Measurements from ENCODE around the gene TSGA10IP.

The TSGA10IP gene

DNA sequence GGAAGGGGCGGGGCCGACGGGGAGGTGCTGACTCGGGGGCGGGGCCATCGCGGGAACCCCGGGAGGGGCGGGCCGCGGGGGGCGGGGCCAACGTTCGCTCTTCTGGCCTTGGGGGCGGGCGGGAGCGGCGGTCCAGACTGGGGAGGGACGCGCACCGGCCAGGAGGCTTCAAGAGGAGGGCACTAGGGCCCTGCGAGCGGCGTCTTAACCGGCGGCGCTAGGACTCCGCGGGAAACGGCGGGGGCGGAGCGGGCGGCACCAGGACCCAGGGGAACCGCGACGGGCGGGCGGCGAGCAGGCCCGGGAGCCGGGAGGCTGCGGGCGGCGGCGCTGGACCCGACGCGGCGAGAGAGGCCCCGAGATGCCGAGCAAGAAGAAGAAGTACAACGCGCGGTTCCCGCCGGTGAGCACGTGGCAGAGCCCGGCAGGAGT lies 26.1 kb upstream of the TSGA10IP start, which contains the start of gene DRAP1:
TSS of gene DRAP1 (plus strand) at position 286 of the 432 bp plus-strand sequence. CDS start at position 362, 76 bp downstream.
- no CpG with 5 or more reads among the region's 59 CpGs for WGBS (ENCODE audit: extremely low coverage, insufficient coverage, insufficient read length)
- Histone ChIP-seq H3K14ac (ENCODE audit: low read length) (peak within 1 kb of the TSS; percentile 98), H4K8ac (ENCODE audit: low read depth, low read length) (peak within 1 kb of the TSS; percentile 93), H3K79me1 (ENCODE audit: low read length) (peaks cover 19% of the 10 kb centered on the region), H4K91ac (ENCODE audit: low read depth, low read length) (peak within 1 kb of the TSS; percentile 95), H3K79me2 (ENCODE audit: control insufficient read depth, insufficient read depth, low read length, poor library complexity) (peaks cover 10% of the 10 kb centered on the region), H3K4me2 (ENCODE audit: low read length) (peak within 1 kb of the TSS; percentile 77), H3K4ac (ENCODE audit: low read depth, low read length) (peak within 1 kb of the TSS; percentile 88), H3K23ac (ENCODE audit: low read length) (no peak within 1 kb of the TSS), H3K9me3 (ENCODE audit: insufficient read depth, low read depth, low read length) (peaks cover 2% of the 10 kb centered on the region), H3K4me1 (ENCODE audit: control insufficient read depth in 1 of 2, insufficient read depth in 2 of 2, low read length in 2 of 2) (peaks cover 39 to 43% of the 10 kb centered on the region in 2 experiments), H2BK120ac (ENCODE audit: insufficient read depth, low read length, poor library complexity) (peak within 1 kb of the TSS; percentile 93), H3K9ac (ENCODE audit: low read length) (peak within 1 kb of the TSS; percentile 96), H2BK12ac (ENCODE audit: low read length) (peak within 1 kb of the TSS; percentile 32), H3K36me3 (ENCODE audit: control insufficient read depth in 1 of 2, insufficient read depth in 2 of 2, low read length in 2 of 2) (peaks cover 26 to 31% of the 10 kb centered on the region in 2 experiments), H3K18ac (ENCODE audit: low read length) (peak within 1 kb of the TSS; percentile 99), H2AK5ac (ENCODE audit: low read length) (peak within 1 kb of the TSS; percentile 96), H4K12ac (ENCODE audit: low read depth, low read length) (peak within 1 kb of the TSS; percentile 95), H3K4me3 (ENCODE audit: low read depth, low read length) (peak within 1 kb of the TSS; percentile 92), H2BK5ac (ENCODE audit: low read depth, low read length, poor library complexity) (peak within 1 kb of the TSS; percentile 81), H3K27ac (ENCODE audit: low read depth, low read length) (peak within 1 kb of the TSS; percentile 71), H3K27me3 (ENCODE audit: insufficient read depth, low read length) (no peaks in the 10 kb centered on the region), H2AFZ (ENCODE audit: insufficient read depth, low read length, poor library complexity) (peak within 1 kb of the TSS; percentile 56)
- peak; percentile 98 to 99 for DNase-seq

DNA sequence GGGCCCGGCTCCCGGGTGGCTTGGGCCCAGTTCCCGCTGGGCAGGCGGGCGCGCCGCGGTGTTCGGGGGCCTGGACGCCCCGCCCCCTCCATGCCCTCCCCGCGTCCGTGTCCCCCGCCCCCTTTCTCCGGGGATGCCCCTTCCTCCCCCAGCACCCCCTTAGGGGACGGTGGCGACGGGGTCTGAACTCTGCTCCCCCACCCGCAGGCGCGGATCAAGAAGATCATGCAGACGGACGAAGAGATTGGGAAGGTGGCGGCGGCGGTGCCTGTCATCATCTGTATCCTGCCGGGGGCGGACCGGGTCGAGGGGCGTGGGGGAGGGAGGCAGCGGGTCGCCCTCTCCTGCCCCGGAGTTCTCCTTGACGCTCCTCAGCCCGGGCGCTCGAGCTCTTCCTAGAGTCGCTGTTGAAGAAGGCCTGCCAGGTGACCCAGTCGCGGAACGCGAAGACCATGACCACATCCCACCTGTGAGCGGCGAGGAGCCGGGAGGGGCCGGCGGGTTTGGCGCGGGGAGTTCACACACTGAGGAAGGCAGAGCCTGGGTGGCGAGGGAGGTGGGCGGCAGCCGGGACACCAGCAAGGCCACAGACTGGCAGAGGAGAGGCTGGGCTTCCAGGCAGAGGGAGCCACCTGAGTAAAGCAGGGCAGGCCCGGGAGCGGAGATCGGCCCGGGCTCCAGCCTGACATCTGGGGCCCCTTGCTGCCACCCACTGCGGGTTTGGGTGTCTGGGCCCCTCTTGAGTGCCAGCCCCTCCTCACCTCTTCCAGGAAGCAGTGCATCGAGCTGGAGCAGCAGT lies 25.5 kb upstream of the TSGA10IP start:
- Histone ChIP-seq H3K27me3 (ENCODE audit: insufficient read depth, low read length) (no peaks in the 10 kb centered on the region), H2BK120ac (ENCODE audit: insufficient read depth, low read length, poor library complexity) (peak overlapping the region; percentile 65), H2AK5ac (ENCODE audit: low read length) (no peak overlapping the region), H3K14ac (ENCODE audit: low read length) (peak overlapping the region; percentile 71), H3K27ac (ENCODE audit: low read depth, low read length) (peak overlapping the region; percentile 35), H3K4me3 (ENCODE audit: low read depth, low read length) (peak overlapping the region; percentile 92), H3K23ac (ENCODE audit: low read length) (no peak overlapping the region), H3K79me1 (ENCODE audit: low read length) (peaks cover 19% of the 10 kb centered on the region), H3K79me2 (ENCODE audit: control insufficient read depth, insufficient read depth, low read length, poor library complexity) (peaks cover 10% of the 10 kb centered on the region), H4K8ac (ENCODE audit: low read depth, low read length) (peak overlapping the region; percentile 78), H3K4me2 (ENCODE audit: low read length) (peak overlapping the region; percentile 73), H3K4ac (ENCODE audit: low read depth, low read length) (peak overlapping the region; percentile 58), H4K91ac (ENCODE audit: low read depth, low read length) (peak overlapping the region; percentile 78), H3K18ac (ENCODE audit: low read length) (peak overlapping the region; percentile 84), H3K36me3 (ENCODE audit: control insufficient read depth in 1 of 2, insufficient read depth in 2 of 2, low read length in 2 of 2) (peaks cover 26 to 31% of the 10 kb centered on the region in 2 experiments), H3K9me3 (ENCODE audit: insufficient read depth, low read depth, low read length) (peaks cover 2% of the 10 kb centered on the region), H2BK12ac (ENCODE audit: low read length) (no peak overlapping the region), H3K9ac (ENCODE audit: low read length) (peak overlapping the region; percentile 82), H3K4me1 (ENCODE audit: control insufficient read depth in 1 of 2, insufficient read depth in 2 of 2, low read length in 2 of 2) (peaks cover 38 to 42% of the 10 kb centered on the region in 2 experiments), H2BK5ac (ENCODE audit: low read depth, low read length, poor library complexity) (peak overlapping the region; percentile 33), H2AFZ (ENCODE audit: insufficient read depth, low read length, poor library complexity) (peak overlapping the region; percentile 0), H4K12ac (ENCODE audit: low read depth, low read length) (no peak overlapping the region)
- no CpG with 5 or more reads among the region's 60 CpGs for WGBS (ENCODE audit: extremely low coverage, insufficient coverage, insufficient read length)
- peak in 1 of 2 donors; percentile 36 for DNase-seq

DNA sequence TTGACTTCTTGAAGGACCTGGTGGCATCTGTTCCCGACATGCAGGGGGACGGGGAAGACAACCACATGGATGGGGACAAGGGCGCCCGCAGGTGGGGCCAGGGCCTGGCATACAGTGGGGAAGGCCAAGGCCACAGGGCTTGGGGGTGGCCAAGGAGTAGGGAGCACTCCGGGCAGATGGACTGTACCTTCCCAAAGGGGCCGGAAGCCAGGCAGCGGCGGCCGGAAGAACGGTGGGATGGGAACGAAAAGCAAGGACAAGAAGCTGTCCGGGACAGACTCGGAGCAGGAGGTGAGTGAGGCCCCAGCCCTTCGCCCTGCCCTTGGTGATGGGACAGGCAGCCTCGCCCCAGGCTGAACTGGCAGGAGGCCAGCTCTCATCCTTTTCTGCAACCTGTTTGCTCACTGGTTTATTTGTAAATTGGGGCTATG lies 24.9 kb upstream of the TSGA10IP start:
- H3K27ac ChIP-seq (ENCODE audit: low read depth, low read length), result no peak overlapping the region
- DNase-seq, result no peak
- peak overlapping the region; percentile 92 for H3K4me3 ChIP-seq (ENCODE audit: low read depth, low read length)
- H3K4me1 ChIP-seq (ENCODE audit: control insufficient read depth in 1 of 2, insufficient read depth in 2 of 2, low read length in 2 of 2), result peaks cover 32 to 36% of the 10 kb centered on the region in 2 experiments
- H3K14ac ChIP-seq (ENCODE audit: low read length), result peak overlapping the region; percentile 35
- no peak overlapping the region for H2AFZ ChIP-seq (ENCODE audit: insufficient read depth, low read length, poor library complexity)
- no peak overlapping the region for H4K12ac ChIP-seq (ENCODE audit: low read depth, low read length)
- no peak overlapping the region for H4K91ac ChIP-seq (ENCODE audit: low read depth, low read length)
- peaks cover 2% of the 10 kb centered on the region for H3K9me3 ChIP-seq (ENCODE audit: insufficient read depth, low read depth, low read length)
- H3K79me1 ChIP-seq (ENCODE audit: low read length), result peaks cover 15% of the 10 kb centered on the region
- peaks cover 10% of the 10 kb centered on the region for H3K79me2 ChIP-seq (ENCODE audit: control insufficient read depth, insufficient read depth, low read length, poor library complexity)
- H2AK5ac ChIP-seq (ENCODE audit: low read length), result no peak overlapping the region
- H2BK5ac ChIP-seq (ENCODE audit: low read depth, low read length, poor library complexity), result no peak overlapping the region
- no peak overlapping the region for H2BK120ac ChIP-seq (ENCODE audit: insufficient read depth, low read length, poor library complexity)
- H2BK12ac ChIP-seq (ENCODE audit: low read length), result no peak overlapping the region
- peaks cover 26 to 31% of the 10 kb centered on the region in 2 experiments for H3K36me3 ChIP-seq (ENCODE audit: control insufficient read depth in 1 of 2, insufficient read depth in 2 of 2, low read length in 2 of 2)
- H3K4ac ChIP-seq (ENCODE audit: low read depth, low read length), result no peak overlapping the region
- H3K27me3 ChIP-seq (ENCODE audit: insufficient read depth, low read length), result no peaks in the 10 kb centered on the region
- no peak overlapping the region for H3K23ac ChIP-seq (ENCODE audit: low read length)
- H4K8ac ChIP-seq (ENCODE audit: low read depth, low read length), result no peak overlapping the region
- WGBS (ENCODE audit: extremely low coverage, insufficient coverage, insufficient read length), result no CpG with 5 or more reads among the region's 15 CpGs
- peak overlapping the region; percentile 73 for H3K4me2 ChIP-seq (ENCODE audit: low read length)
- peak overlapping the region; percentile 11 for H3K18ac ChIP-seq (ENCODE audit: low read length)
- peak overlapping the region; percentile 18 for H3K9ac ChIP-seq (ENCODE audit: low read length)

DNA sequence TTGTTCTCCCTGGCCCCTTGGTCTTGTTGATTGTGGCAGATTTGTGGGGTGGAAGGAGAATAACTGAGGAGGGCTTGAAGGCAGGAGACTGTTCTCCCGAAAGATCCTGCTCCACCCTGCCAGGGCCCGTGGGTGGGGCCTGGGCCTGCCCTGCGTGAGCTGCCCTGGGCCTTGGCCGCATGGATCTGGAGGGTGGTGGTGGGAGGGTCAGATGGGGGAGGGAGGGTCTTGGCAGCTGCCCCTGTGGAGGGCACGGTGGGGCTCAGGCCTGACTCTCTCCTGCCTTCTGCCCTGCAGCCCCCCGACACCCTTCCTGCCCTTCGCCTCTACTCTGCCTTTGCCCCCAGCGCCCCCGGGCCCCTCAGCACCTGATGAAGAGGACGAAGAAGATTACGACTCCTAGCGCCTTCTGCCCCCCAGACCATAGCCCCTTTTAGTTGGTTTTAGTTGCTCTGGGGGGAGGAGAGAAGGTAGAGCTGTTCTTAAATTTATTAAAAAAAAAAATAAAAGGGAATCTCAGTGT lies 24.2 kb upstream of the TSGA10IP start:
- no peak overlapping the region for H4K8ac ChIP-seq (ENCODE audit: low read depth, low read length)
- no peak overlapping the region for H3K4ac ChIP-seq (ENCODE audit: low read depth, low read length)
- no peak overlapping the region for H3K4me3 ChIP-seq (ENCODE audit: low read depth, low read length)
- no peak overlapping the region for H3K4me2 ChIP-seq (ENCODE audit: low read length)
- H3K9ac ChIP-seq (ENCODE audit: low read length), result no peak overlapping the region
- H4K12ac ChIP-seq (ENCODE audit: low read depth, low read length), result no peak overlapping the region
- H3K27me3 ChIP-seq (ENCODE audit: insufficient read depth, low read length), result no peaks in the 10 kb centered on the region
- H2AK5ac ChIP-seq (ENCODE audit: low read length), result no peak overlapping the region
- peaks cover 26 to 29% of the 10 kb centered on the region in 2 experiments for H3K4me1 ChIP-seq (ENCODE audit: control insufficient read depth in 1 of 2, insufficient read depth in 2 of 2, low read length in 2 of 2)
- H3K79me1 ChIP-seq (ENCODE audit: low read length), result peaks cover 9% of the 10 kb centered on the region
- DNase-seq, result no peak
- WGBS (ENCODE audit: extremely low coverage, insufficient coverage, insufficient read length), result no CpG with 5 or more reads among the region's 12 CpGs
- no peak overlapping the region for H2BK5ac ChIP-seq (ENCODE audit: low read depth, low read length, poor library complexity)
- H3K27ac ChIP-seq (ENCODE audit: low read depth, low read length), result no peak overlapping the region
- peaks cover 2% of the 10 kb centered on the region for H3K9me3 ChIP-seq (ENCODE audit: insufficient read depth, low read depth, low read length)
- peaks cover 10% of the 10 kb centered on the region for H3K79me2 ChIP-seq (ENCODE audit: control insufficient read depth, insufficient read depth, low read length, poor library complexity)
- H2AFZ ChIP-seq (ENCODE audit: insufficient read depth, low read length, poor library complexity), result no peak overlapping the region
- peaks cover 26 to 31% of the 10 kb centered on the region in 2 experiments for H3K36me3 ChIP-seq (ENCODE audit: control insufficient read depth in 1 of 2, insufficient read depth in 2 of 2, low read length in 2 of 2)
- no peak overlapping the region for H2BK12ac ChIP-seq (ENCODE audit: low read length)
- no peak overlapping the region for H3K18ac ChIP-seq (ENCODE audit: low read length)
- H3K23ac ChIP-seq (ENCODE audit: low read length), result no peak overlapping the region
- H4K91ac ChIP-seq (ENCODE audit: low read depth, low read length), result no peak overlapping the region
- H2BK120ac ChIP-seq (ENCODE audit: insufficient read depth, low read length, poor library complexity), result no peak overlapping the region
- no peak overlapping the region for H3K14ac ChIP-seq (ENCODE audit: low read length)
